K562 (cell line): ENCODE results near the gene LCNL1. TPM values are rescaled to one million over a fixed set of nuclear protein-coding genes. Genes with fewer than 3 reads are reported as not detected.

Experiments used
- ATF7 ChIP-seq: fragments of 450-650 bp; IDR thresholded peaks from 2 replicates; pipeline ENCODE4 v1.7.1; 2014; ENCODE audit warnings: mild to moderate bottlenecking, moderate library complexity
- IRF2 ChIP-seq: sonication (generic); formaldehyde crosslinking; IDR thresholded peaks from 2 replicates; pipeline ENCODE4 v1.8.1; 2022; ENCODE audit warnings: mild to moderate bottlenecking, missing genetic modification reagents
- ZC3H4 ChIP-seq: sonication (generic); formaldehyde crosslinking; IDR thresholded peaks from 2 replicates; pipeline ENCODE4 v1.9.0; 2021; ENCODE audit warnings: missing genetic modification reagents, borderline replicate concordance
- polyA plus RNA-seq, 8 experiments: library from polyadenylated mRNA; depleted of rRNA in 4 of 8; stranded (reverse) in 5 of 8; unstranded in 3 of 8; fragments of >200 nt; fragmentation: Nextera tagmentation in 2 of 8; fragmentation: Illumina TruSeq in 1 of 8; extraction: Ambion mirVana in 2 of 8; extraction: Trizol in 1 of 8; gene quantifications; 2 replicates each; pipeline versions ENCODE4 v1.2.1 to v1.2.3, GENCODE V29; 2011 to 2014; ENCODE audit warnings: inconsistent platforms in 1 of 8, missing spikeins in 1 of 8
- total RNA-seq, 7 experiments: library from RNA; depleted of rRNA in 6 of 7; stranded (reverse); fragments of >200 nt in 6 of 7; fragmentation: Illumina TruSeq in 2 of 7; extraction: Trizol in 2 of 7; gene quantifications; 2 replicates each; pipeline versions ENCODE4 v1.2.1 to v1.2.3, GENCODE V29; 2011 to 2021; ENCODE audit warnings: low replicate concordance in 1 of 7
- TF ChIP-seq, protein P1 (sequence below), 2 experiments: fragments of 450-650 bp; IDR thresholded peaks; 2 replicates each; pipeline ENCODE4 v1.6.1; 2018; ENCODE audit warnings: mild to moderate bottlenecking in 2 of 2, low read depth in 1 of 2; ENCODE audit not compliant: partially characterized antibody in 2 of 2
- TF ChIP-seq, protein P2 (sequence below): fragments of 250-450 bp; sonication (Bioruptor Pico); IDR thresholded peaks from 2 replicates; pipeline ENCODE4 v1.5.0; 2021; ENCODE audit warnings: mild to moderate bottlenecking, moderate library complexity
- TF ChIP-seq, protein P3 (sequence below): fragments of 450-650 bp; IDR thresholded peaks from 2 replicates; pipeline ENCODE4 v1.6.1; 2016; ENCODE audit warnings: low read depth, mild to moderate bottlenecking, moderate library complexity

LCNL1 gene
- total and polyA plus RNA-seq, 9 of the 15 experiments (the other 6 are each of a cell fraction or from before 2014, with no cell fraction given): 0.04 to 0.16 (median 0.04) TPM; not detected in 4

DNA sequence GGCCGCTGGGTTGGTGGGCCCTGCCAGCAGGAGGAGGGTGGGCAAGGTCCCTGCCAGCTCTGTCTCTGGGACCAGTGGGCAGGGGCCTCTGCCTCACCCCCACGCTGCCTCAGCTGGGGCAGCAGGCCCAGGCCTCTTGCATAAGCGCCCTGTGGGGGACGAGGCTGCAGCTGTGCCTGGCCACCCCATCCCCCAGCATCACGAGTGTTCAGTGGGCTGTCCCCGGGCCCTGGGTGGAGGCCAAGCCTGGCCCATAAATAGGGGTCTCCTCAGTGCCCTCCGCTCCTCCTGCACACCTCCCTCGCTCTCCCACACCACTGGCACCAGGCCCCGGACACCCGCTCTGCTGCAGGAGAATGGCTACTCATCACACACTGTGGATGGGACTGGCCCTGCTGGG, 5.6 kb upstream of the LCNL1 start, which contains the start of gene PTGDS (continued):
- TF ChIP-seq, protein P1, sequence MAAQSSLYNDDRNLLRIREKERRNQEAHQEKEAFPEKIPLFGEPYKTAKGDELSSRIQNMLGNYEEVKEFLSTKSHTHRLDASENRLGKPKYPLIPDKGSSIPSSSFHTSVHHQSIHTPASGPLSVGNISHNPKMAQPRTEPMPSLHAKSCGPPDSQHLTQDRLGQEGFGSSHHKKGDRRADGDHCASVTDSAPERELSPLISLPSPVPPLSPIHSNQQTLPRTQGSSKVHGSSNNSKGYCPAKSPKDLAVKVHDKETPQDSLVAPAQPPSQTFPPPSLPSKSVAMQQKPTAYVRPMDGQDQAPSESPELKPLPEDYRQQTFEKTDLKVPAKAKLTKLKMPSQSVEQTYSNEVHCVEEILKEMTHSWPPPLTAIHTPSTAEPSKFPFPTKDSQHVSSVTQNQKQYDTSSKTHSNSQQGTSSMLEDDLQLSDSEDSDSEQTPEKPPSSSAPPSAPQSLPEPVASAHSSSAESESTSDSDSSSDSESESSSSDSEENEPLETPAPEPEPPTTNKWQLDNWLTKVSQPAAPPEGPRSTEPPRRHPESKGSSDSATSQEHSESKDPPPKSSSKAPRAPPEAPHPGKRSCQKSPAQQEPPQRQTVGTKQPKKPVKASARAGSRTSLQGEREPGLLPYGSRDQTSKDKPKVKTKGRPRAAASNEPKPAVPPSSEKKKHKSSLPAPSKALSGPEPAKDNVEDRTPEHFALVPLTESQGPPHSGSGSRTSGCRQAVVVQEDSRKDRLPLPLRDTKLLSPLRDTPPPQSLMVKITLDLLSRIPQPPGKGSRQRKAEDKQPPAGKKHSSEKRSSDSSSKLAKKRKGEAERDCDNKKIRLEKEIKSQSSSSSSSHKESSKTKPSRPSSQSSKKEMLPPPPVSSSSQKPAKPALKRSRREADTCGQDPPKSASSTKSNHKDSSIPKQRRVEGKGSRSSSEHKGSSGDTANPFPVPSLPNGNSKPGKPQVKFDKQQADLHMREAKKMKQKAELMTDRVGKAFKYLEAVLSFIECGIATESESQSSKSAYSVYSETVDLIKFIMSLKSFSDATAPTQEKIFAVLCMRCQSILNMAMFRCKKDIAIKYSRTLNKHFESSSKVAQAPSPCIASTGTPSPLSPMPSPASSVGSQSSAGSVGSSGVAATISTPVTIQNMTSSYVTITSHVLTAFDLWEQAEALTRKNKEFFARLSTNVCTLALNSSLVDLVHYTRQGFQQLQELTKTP (IDR thresholded peaks at IDR 0.05; ENCODE audit: low read depth in 1 of 2, partially characterized antibody in 2 of 2): no peak
- TF ChIP-seq ZC3H4: no peak
- no peak for TF ChIP-seq IRF2
- TF ChIP-seq, protein P2, sequence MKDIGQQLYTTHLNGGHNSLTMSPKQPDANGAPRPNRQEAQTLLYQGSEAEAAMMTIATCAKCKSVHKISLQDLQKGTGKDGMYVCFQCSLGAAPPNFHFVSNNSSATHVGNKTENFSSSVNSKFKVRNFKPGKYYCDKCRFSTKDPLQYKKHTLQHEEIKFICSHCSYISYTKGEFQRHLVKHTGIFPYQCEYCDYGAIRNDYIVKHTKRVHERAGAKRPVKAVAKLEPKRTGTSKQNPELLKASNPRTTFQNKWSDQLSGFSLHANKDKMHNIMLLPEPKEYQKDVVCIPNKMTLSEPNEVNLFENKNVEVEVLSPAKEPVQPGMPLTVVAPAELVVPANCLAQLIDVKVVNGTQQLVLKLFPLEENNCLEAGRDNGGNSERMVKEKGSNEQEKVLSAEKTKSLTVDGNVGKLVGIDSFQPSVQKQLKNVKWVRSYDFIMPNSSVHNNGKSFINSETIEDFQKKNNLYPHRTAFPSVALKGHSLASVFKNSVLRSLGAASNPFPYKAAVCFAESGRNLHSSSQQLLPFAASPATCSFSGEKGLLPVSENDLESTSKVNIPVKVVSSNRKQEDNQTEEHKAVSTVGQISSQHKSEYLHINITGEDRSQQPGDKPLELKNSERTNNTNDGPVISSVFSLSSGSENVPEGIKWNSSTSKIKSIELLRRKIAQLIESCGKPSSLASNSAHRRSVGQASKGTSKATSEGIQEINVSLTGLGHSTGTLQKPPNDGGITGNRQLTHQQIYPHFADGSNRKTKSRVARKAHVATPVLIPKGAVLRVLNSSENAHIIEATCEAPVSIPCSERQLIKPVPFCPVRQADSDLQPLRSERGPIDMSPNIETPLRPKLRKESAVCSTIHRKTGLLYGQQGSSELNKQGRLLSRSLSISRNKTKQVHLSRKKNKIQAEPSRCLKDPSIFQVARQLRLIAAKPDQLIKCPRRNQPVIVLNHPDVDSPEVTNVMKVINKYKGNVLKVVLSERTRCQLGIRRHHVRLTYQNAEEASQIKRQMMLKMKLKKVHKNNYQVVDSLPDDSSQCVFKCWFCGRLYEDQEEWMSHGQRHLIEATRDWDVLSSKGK (CRISPR knock-in tag): no peak
- TF ChIP-seq, protein P3, sequence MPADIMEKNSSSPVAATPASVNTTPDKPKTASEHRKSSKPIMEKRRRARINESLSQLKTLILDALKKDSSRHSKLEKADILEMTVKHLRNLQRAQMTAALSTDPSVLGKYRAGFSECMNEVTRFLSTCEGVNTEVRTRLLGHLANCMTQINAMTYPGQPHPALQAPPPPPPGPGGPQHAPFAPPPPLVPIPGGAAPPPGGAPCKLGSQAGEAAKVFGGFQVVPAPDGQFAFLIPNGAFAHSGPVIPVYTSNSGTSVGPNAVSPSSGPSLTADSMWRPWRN: no peak
- TF ChIP-seq ATF7: no peak
